Embryonic facial prominence (tissue), 1 donor: ENCODE results near the gene SPRED3.
"Not testable (repeated sequence)": the region's sequence is repeated elsewhere in the genome, so short reads cannot be mapped to it uniquely, and the experiment has no call there.

Source experiments
- DNase-seq: peaks from one replicate; pipeline ENCODE4 v3.0.0-alpha.2; 2016; ENCODE audit errors: extremely low spot score

Gene SPRED3

DNA sequence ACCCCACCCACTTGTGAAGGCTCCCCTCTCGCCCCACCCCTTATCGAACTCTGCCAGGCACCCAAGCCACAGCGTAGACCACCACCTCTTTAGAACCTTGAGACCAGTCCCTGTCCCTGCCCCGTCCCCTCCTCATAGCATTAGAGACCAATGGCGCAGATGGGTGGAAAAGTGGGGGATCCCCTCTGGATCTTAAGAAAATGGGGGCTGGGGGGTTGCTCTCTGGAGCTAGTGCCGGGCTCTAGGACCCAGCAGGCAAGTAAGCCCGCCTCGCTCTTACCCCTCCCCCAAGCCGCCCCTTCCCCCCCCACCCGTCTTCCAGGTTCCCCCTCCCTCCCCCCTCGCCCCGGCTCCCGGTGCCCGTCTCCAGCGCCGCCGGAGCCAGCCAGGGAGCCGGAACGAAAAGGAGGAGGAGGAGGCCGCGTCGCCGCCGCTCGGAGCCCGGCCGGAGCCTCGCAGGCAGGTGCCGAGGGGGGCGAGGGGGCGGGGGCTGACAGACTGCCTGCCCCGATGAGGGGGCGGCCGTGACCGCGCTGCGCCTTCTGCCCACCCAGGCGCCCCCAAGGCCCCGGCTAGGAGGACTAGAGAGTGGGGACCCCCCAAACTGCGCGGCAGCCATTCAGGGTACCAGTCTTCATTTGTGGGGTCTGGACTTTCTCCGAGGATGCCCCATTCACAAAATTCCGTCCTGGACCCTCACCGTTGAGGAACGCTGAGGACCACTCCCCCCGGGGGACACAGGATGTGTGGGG lies at the start of gene SPRED3:
TSS of gene SPRED3 (plus strand) at position 349 of the 752 bp plus-strand sequence. CDS start 1,606 bp downstream, outside the sequence.
- no peak for DNase-seq

DNA sequence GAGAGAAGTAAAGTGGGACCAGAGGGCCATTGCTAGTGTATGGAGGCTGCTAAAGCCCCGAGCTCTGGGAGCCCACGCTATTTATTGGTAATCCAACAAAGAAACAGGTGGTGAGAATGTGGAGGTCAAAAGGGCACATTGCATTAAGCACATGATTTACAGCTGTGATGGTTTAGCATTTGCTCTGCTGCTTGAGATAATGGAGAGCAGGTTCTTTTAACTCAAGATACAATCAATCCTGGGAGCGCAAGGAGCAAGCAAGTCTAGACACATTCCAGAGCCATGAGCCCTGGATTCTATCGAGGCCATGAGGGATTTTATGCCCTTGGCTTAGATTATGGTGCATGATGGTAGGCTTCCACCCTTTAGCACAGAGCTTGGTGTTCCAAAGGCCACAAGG lies 49.5 kb upstream of the SPRED3 start:
- not testable (repeated sequence) for DNase-seq

- no peak for DNase-seq
Measured at GRCh38 chr19:38340927-38341326, 47.6 kb upstream of the SPRED3 start.

GRCh38 chr19:38346837-38347236 lies 41.7 kb upstream of the SPRED3 start:
- no peak for DNase-seq

- no peak for DNase-seq
Measured at GRCh38 chr19:38350883-38351282, 37.6 kb upstream of the SPRED3 start.

- no peak for DNase-seq
Measured at GRCh38 chr19:38351865-38352395, 36.6 kb upstream of the SPRED3 start.

GRCh38 chr19:38352611-38353010 lies 35.9 kb upstream of the SPRED3 start:
- DNase-seq = no peak

- DNase-seq = no peak
Measured at GRCh38 chr19:38355728-38356725, 32.5 kb upstream of the SPRED3 start.

GRCh38 chr19:38358071-38358470 lies 30.4 kb upstream of the SPRED3 start:
- DNase-seq = no peak

DNA sequence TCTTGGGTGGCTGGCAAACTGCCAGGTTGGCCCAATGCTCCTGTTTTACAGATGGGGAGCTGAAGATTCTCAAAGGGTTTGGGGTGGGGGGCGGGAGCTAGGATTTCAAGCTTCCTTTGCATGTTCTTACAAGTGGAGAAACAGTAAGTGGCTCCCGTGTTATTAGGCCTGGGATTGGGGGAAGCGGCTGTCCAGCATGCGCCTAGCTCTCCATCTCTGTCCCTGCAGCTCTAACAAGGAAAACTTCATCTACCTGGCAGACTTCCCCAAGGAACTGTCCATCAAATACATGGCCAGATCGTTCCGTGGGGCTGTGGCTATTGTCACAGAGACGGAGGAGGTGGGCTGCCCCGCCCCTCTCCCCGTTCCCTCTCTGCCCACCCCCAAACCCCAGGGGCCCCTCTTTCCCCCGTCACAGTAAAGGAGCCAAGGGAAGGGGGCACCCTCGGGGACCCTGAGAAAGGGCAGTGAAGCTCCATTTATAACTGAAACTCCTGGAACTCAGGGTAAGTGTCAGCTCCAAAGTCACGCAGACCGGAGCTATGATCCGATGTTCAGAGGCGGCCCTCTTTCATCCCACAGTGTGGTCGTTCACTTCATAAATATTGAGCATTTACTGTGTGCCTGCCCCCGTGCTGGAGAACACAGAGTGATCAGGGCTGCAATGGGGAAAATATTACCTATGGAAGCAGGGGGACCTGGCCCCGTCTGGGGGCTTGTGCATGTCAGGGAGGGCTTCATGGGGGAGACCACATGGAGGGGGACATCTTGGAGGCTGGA lies 29.1 kb upstream of the SPRED3 start:
- no peak for DNase-seq

DNA sequence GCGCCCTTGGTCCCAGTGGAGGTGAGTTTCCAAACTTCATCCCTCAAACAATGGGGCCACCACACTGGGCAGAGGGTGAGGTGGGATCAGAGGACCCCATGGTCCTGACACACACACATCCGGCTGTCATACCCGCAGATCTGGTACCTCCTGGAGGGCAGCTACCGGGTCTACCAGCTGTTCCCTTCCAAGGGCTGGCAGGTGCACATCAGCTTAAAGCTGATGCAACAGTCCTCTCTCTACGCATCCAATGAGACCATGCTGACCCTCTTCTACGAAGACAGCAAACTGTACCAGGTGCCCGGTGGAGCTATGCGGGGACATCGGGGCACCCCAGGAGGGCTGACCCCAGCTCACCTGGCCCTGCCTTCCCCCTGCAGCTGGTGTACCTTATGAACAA lies 28.1 kb upstream of the SPRED3 start:
- no peak for DNase-seq

- no peak for DNase-seq
Measured at GRCh38 chr19:38360839-38361631, 27.5 kb upstream of the SPRED3 start.

- peak; percentile 17 for DNase-seq
Measured at GRCh38 chr19:38361633-38362075, 26.8 kb upstream of the SPRED3 start.

GRCh38 chr19:38362076-38362945 lies 26.2 kb upstream of the SPRED3 start:
- no peak for DNase-seq

DNA sequence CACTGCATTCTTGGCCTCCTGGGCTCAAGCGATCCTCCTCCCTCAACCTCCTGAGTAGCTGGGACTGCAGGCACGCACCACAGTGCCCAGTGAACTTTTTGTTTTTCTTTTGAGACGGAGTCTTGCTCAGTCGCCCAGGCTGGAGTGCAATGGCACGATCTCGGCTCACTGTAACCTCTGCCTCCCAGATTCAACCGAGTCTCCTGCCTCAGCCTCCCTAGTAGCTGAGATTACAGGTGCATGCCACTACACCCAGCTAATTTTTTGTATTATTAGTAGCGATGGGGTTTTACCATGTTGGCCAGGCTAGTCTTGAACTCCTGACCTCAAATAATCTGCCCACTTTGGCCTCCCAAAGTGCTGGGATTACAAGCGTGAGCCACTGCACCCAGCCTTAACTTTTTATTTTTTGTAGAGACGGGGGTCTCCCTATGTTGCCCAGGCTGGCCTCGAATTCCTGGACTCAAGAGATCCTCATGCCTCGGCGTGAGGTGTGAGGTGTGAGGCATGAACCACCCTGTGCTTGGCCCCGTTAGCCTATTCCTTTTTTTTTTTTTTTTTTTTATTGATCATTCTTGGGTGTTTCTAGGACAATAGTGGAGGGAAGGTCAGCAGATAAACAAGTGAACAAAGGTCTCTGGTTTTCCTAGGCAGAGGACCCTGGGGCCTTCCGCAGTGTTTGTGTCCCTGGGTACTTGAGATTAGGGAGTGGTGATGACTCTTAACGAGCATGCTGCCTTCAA lies 25.4 kb upstream of the SPRED3 start:
- not testable (repeated sequence) for DNase-seq

DNA sequence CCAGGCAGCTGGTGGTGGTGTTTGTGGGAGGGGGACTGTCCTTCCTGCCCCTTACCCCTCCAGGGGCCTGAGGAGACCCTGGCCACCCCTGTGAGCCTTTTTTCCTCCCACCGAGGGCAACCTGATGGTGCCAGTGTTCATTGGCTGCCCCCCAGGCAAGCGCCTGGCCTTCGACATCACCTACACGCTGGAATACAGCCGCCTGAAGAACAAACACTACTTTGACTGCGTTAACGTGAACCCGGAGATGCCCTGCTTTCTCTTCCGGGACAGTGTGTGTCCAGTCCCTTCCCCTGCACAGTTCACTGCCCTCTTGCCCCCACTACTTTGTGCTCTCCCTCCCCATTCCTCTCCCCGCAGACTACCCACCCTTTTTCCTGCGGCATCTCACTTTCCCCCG lies 21.5 kb upstream of the SPRED3 start:
- DNase-seq = no peak

DNA sequence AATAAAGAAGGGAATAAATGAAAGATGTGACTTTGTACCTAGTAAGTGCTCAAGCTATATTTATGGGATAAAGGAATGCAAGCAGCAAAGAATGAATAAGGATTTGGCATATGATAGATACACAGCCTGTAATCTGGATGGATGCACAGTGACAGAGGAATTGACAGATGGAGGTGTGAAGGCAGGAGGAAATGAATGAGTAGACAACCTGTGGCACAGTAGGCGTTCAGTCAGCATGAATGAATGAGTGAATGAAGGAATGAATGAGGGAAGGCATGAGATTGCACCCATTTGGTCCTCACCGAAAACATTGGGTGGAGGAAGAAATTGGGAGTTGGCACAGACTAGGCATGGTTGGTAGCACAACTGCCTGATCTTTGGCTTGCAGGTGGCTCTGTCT lies 18.9 kb upstream of the SPRED3 start:
- DNase-seq = no peak

DNA sequence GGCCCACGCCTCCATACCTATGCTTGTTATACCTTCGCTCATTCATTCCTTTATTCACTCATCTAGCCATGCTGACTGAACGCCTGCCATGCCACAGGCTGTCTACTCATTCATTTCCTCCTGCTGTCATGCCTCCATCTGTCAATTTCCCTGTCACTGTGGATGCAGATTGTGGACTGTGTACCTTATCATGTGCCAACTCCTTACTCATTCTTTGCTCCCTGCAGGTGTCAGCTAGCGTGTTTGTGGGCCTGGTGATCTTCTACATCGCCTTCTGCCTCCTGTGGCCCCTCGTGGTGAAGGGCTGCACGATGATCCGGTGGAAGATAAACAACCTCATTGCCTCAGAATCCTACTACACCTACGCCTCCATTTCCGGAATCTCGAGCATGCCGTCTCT lies 18.2 kb upstream of the SPRED3 start:
- no peak for DNase-seq

- DNase-seq = no peak
Measured at GRCh38 chr19:38371081-38371480, 17.4 kb upstream of the SPRED3 start.
